Measurements from ENCODE around the gene CHD3. TPM values are rescaled to one million over a fixed set of nuclear protein-coding genes. Genes with fewer than 3 reads are reported as not detected.
A peak's percentile ranks its signal among the peaks of the same experiment; 100 is the strongest.

Gene CHD3
- polyA plus RNA-seq, 2 of the 4 experiments (the other 2 are of a cell fraction) = 56.3 to 111 TPM

DNA sequence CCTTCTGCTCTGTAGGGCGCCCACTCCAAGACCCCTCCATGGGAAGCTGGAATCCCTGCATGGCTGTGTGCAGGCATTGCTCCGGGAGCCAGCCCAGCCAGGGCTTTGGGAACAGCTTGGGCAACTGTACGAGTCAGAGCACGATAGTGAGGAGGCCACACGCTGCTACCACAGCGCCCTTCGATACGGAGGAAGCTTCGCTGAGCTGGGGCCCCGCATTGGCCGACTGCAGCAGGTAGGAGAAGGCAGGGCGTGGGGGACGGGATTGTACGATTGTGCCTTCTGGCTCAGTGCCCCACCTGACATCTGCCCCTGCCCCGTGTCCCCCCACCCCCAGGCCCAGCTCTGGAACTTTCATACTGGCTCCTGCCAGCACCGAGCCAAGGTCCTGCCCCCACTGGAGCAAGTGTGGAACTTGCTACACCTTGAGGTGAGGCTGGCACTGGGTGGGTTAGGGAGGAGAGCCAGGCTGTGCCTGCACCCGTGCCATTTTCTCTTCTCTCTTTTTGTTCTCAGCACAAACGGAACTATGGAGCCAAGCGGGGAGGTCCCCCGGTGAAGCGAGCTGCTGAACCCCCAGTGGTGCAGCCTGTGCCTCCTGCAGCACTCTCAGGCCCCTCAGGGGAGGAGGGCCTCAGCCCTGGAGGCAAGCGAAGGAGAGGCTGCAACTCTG is 42.4 kb upstream of the CHD3 start:
- TF ChIP-seq, protein P1, sequence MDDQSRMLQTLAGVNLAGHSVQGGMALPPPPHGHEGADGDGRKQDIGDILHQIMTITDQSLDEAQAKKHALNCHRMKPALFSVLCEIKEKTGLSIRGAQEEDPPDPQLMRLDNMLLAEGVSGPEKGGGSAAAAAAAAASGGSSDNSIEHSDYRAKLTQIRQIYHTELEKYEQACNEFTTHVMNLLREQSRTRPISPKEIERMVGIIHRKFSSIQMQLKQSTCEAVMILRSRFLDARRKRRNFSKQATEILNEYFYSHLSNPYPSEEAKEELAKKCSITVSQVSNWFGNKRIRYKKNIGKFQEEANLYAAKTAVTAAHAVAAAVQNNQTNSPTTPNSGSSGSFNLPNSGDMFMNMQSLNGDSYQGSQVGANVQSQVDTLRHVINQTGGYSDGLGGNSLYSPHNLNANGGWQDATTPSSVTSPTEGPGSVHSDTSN (IDR thresholded peaks at IDR 0.05) = no peak
- TF ChIP-seq HOXB5 (CRISPR knock-in tag; IDR thresholded peaks at IDR 0.05) = no peak
- 0 out of 2 replicates have a peak, but pooled peaks have one; percentile 10 for TF ChIP-seq POLR2AphosphoS2 (conservative IDR thresholded peaks at IDR 0.05; ENCODE audit: low read length)
- no peak for TF ChIP-seq TP53 (CRISPR knock-in tag; IDR thresholded peaks at IDR 0.05)
- POLR2A ChIA-PET = interaction anchor here (1.3 kb wide), 1 partner anchor 9 kb away, joined by 3 read pairs; no protein-coding TSS in a partner anchor
- CTCF ChIA-PET = interaction anchor here (0.9 to 25.1 kb wide), 6 partner anchors 10 to 195 kb away, joined by 3 to 677 read pairs (median 18); partner anchors contain the start of genes CYB5D1, KDM6B and NAA38
- no peak overlapping the region for H3K4me2 ChIP-seq
- 91% methylated on average over 19 of the region's 22 CpGs for WGBS (ENCODE audit: missing lambda C conversion rate)
- H3K4me1 ChIP-seq = peaks cover 12% of the 10 kb centered on the region
- H3K9me3 ChIP-seq = no peaks in the 10 kb centered on the region
- H3K4me3 ChIP-seq = no peak overlapping the region
- DNase-seq (ENCODE audit: low read depth in 1 of 2, low spot score in 1 of 2) = no peak
- FAIRE-seq = no peak
- no peak for ATAC-seq
- H3K27ac ChIP-seq = no peak overlapping the region

- ATAC-seq = no peak
- no peak for FAIRE-seq
- Histone ChIP-seq H3K4me3 (no peak overlapping the region), H3K27ac (no peak overlapping the region), H3K4me2 (no peak overlapping the region), H3K9me3 (no peaks in the 10 kb centered on the region), H3K4me1 (peaks cover 15% of the 10 kb centered on the region; the same call in 2 of the 3 replicates)
- DNase-seq (ENCODE audit: low read depth in 1 of 2, low spot score in 1 of 2) = no peak
- 91% methylated on average over 33 of the region's 34 CpGs for WGBS (ENCODE audit: missing lambda C conversion rate)
- ChIA-PET POLR2A (no interaction called here), CTCF (interaction anchor here (0.7 to 25.1 kb wide), 5 partner anchors 10 to 143 kb away, joined by 3 to 677 read pairs (median 29); partner anchors contain the start of genes CYB5D1, KDM6B and NAA38)
- no peak for TF ChIP-seq POLR2AphosphoS2 (conservative IDR thresholded peaks at IDR 0.05; ENCODE audit: low read length)
- TF ChIP-seq KDM1A (IDR thresholded peaks at IDR 0.05; ENCODE audit: low read depth) = no peak
- TF ChIP-seq CHD2 (IDR thresholded peaks at IDR 0.05; ENCODE audit: low read length, partially characterized antibody) = no peak
Observed at GRCh38 chr17:7846765-7847661, 41.6 kb upstream of the CHD3 start.

GRCh38 chr17:7848131-7848579 is 40.4 kb upstream of the CHD3 start:
- ATAC-seq = no peak
- no peak for FAIRE-seq

GRCh38 chr17:7848739-7849129 is 39.9 kb upstream of the CHD3 start:
- DNase-seq (ENCODE audit: low read depth in 1 of 2, low spot score in 1 of 2) (no peak), ATAC-seq (no peak), FAIRE-seq (no peak)
- Histone ChIP-seq H3K4me1 (peaks cover 19% of the 10 kb centered on the region; the same call in 2 of the 3 replicates), H3K27ac (no peak overlapping the region), H3K4me3 (no peak overlapping the region), H3K4me2 (no peak overlapping the region), H3K9me3 (no peaks in the 10 kb centered on the region)
- POLR2A ChIA-PET = no interaction called here
- 91% methylated on average over 14 of the region's 21 CpGs for WGBS (ENCODE audit: missing lambda C conversion rate)
- CTCF ChIA-PET = interaction anchor here (7.7 to 25.1 kb wide), 2 partner anchors 19 to 105 kb away, joined by 77 to 677 read pairs; partner anchors contain the start of gene KDM6B
- TF ChIP-seq KDM1A (IDR thresholded peaks at IDR 0.05; ENCODE audit: low read depth) (no peak), HOXB13 (CRISPR knock-in tag; IDR thresholded peaks at IDR 0.05; ENCODE audit: low read depth) (no peak), RARB (CRISPR knock-in tag; IDR thresholded peaks at IDR 0.05) (no peak), NR3C1 (IDR thresholded peaks at IDR 0.05) (no peak), REST (IDR thresholded peaks at IDR 0.05) (no peak), MAFK (IDR thresholded peaks at IDR 0.05; ENCODE audit: partially characterized antibody) (no peak), MAZ (IDR thresholded peaks at IDR 0.05; ENCODE audit: borderline replicate concordance, low read depth, low read length) (no peak), TP53 (CRISPR knock-in tag; IDR thresholded peaks at IDR 0.05) (no peak), FOSB (CRISPR knock-in tag; IDR thresholded peaks at IDR 0.05) (no peak), ATOH8 (CRISPR knock-in tag; IDR thresholded peaks at IDR 0.05; ENCODE audit: low read depth) (no peak)
- TF ChIP-seq, protein P2, sequence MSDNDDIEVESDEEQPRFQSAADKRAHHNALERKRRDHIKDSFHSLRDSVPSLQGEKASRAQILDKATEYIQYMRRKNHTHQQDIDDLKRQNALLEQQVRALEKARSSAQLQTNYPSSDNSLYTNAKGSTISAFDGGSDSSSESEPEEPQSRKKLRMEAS (IDR thresholded peaks at IDR 0.05) = no peak
- TF ChIP-seq, protein P3, sequence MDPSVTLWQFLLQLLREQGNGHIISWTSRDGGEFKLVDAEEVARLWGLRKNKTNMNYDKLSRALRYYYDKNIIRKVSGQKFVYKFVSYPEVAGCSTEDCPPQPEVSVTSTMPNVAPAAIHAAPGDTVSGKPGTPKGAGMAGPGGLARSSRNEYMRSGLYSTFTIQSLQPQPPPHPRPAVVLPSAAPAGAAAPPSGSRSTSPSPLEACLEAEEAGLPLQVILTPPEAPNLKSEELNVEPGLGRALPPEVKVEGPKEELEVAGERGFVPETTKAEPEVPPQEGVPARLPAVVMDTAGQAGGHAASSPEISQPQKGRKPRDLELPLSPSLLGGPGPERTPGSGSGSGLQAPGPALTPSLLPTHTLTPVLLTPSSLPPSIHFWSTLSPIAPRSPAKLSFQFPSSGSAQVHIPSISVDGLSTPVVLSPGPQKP (IDR thresholded peaks at IDR 0.05; ENCODE audit: low read depth, low read length) = no peak
- TF ChIP-seq, protein P1 (IDR thresholded peaks at IDR 0.05) = no peak

More at GRCh38 chr17:7848131-7848579, 40.4 kb upstream of the CHD3 start:
- Histone ChIP-seq H3K4me2 (no peak overlapping the region), H3K9me3 (no peaks in the 10 kb centered on the region), H3K27ac (no peak overlapping the region), H3K4me1 (peaks cover 19% of the 10 kb centered on the region; the same call in 2 of the 3 replicates), H3K4me3 (no peak overlapping the region)
- CTCF ChIA-PET = interaction anchor here (7.7 to 25.1 kb wide), 2 partner anchors 18 to 105 kb away, joined by 77 to 677 read pairs; partner anchors contain the start of gene KDM6B
- 91% methylated on average over 14 of the region's 20 CpGs for WGBS (ENCODE audit: missing lambda C conversion rate)
- POLR2A ChIA-PET = no interaction called here
- no peak for TF ChIP-seq HOXA7 (CRISPR knock-in tag; IDR thresholded peaks at IDR 0.05)
- no peak for DNase-seq (ENCODE audit: low read depth in 1 of 2, low spot score in 1 of 2)
